Thymus (tissue), 11 donors: Measurements from ENCODE around the gene GET4. TPM values are rescaled to one million over a fixed set of nuclear protein-coding genes. Genes with fewer than 3 reads are reported as not detected.

Source experiments
- DNase-seq, 9 donors: peaks; one replicate each; pipeline ENCODE4 v3.0.0-alpha.2; 2013; ENCODE audit warnings: low spot score in 9 of 9, low read depth in 6 of 9, missing footprints in 1 of 9
- H3K27ac ChIP-seq, 2 donors: one replicate each; pipeline ENCODE4 v1.5.1; 2013; ENCODE audit warnings: control low read depth in 1 of 2, low read depth in 1 of 2, low read length in 1 of 2, mild to moderate bottlenecking in 1 of 2, moderate library complexity in 1 of 2
- H3K27me3 ChIP-seq, 2 donors: one replicate each; pipeline ENCODE4 v1.5.1; 2013; ENCODE audit warnings: low read length in 1 of 2; ENCODE audit not compliant: control insufficient read depth in 2 of 2, insufficient read depth in 1 of 2
- H3K36me3 ChIP-seq, 2 donors: one replicate each; pipeline ENCODE4 v1.5.1; 2013; ENCODE audit warnings: low read length in 1 of 2, mild to moderate bottlenecking in 1 of 2, moderate library complexity in 1 of 2; ENCODE audit not compliant: control insufficient read depth in 2 of 2, insufficient read depth in 2 of 2
- H3K4me1 ChIP-seq, 2 donors: one replicate each; pipeline ENCODE4 v1.5.1; 2013; ENCODE audit warnings: low read length in 2 of 2; ENCODE audit not compliant: control insufficient read depth in 2 of 2, insufficient read depth in 2 of 2
- H3K4me3 ChIP-seq, 2 donors: one replicate each; pipeline ENCODE4 v1.5.1; 2013; ENCODE audit warnings: low read length in 2 of 2, control low read depth in 1 of 2, mild to moderate bottlenecking in 1 of 2
- H3K9me3 ChIP-seq, 2 donors: one replicate each; pipeline ENCODE4 v1.5.1; 2013; ENCODE audit warnings: low read length in 1 of 2, mild to moderate bottlenecking in 1 of 2; ENCODE audit not compliant: control insufficient read depth in 2 of 2, insufficient read depth in 1 of 2
- WGBS: extraction: QIAGEN DNeasy Blood & Tissue Kit; methylation state at CpG from one replicate; pipeline ENCODE4 v1.1.7; 2013; 5-methylcytosine and 5-hydroxymethylcytosine counted together
- polyA plus RNA-seq: library from polyadenylated mRNA; stranded (reverse); fragments of 200-250 nt; gene quantifications from one replicate; pipeline ENCODE4 v1.2.3, GENCODE V29; 2013
- total RNA-seq: library from RNA; stranded (reverse); fragments of 120-200 nt; gene quantifications from one replicate; pipeline ENCODE4 v1.2.4, GENCODE V29; 2013
- donor health status: healthy.

Gene GET4
- total and polyA plus RNA-seq, 2 donors = 24.3 to 84.7 TPM

- H3K27me3 ChIP-seq = no peaks in the 10 kb centered on the region
- peak overlapping the region in 1 of 2 donors; percentile 31 for H3K27ac ChIP-seq
- no peak for DNase-seq
- H3K4me1 ChIP-seq = peaks cover 8 to 24% of the 10 kb centered on the region in 2 donors
- H3K36me3 ChIP-seq = peaks cover 4 to 19% of the 10 kb centered on the region in 2 donors
- WGBS = 97% methylated on average over 8 of the region's 8 CpGs
- no peaks in the 10 kb centered on the region for H3K9me3 ChIP-seq
- H3K4me3 ChIP-seq = no peak overlapping the region
Measured at GRCh38 chr7:833601-834258, 42.6 kb upstream of the GET4 start.

DNA sequence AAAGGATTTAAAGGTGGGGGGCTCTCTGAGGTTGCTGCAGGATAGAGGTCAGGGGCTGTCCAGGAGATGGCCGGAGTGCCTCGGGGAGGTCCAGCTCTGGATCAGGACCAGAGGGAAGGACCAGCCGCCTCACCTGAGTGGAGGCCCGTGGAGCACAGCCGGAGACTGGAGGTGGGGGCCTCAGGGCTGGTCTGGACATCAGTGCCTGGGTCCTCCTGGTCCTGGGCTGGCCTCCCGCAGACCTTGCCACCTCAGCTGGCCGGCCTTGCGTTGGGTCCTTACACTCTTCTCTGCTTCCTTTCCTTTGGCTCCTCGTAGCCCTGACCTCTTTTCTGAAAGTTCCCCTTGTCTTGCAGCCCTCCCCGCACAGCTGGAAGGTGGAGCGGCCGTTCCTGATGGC, 42.1 kb upstream of the GET4 start:
- 97% methylated on average over 12 of the region's 12 CpGs for WGBS
- Histone ChIP-seq H3K9me3 (no peaks in the 10 kb centered on the region), H3K27ac (no peak overlapping the region), H3K36me3 (peaks cover 9 to 25% of the 10 kb centered on the region in 2 donors), H3K27me3 (no peaks in the 10 kb centered on the region), H3K4me3 (no peak overlapping the region), H3K4me1 (peaks cover 8 to 24% of the 10 kb centered on the region in 2 donors)
- DNase-seq = no peak

DNA sequence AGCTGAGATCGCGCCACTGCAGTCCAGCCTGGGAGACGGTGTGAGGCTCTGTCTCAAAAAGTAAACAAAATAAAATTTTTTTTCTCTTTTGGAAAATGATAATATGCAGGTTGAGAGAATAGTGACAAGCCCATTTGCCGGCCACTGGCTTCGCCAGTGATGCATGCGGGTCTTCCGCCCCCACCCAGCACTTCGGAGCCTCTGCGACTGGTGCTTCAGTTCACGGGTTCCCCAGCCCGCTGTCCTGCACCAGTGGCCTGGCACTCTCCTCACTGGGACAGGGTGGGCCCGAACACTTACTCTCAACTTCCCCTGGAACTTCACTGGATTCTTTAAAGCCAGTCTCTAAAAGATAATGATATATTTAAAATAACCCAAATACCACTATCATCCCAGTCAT, 41.3 kb upstream of the GET4 start:
- DNase-seq = no peak

GRCh38 chr7:835485-836401, 40.6 kb upstream of the GET4 start:
- 71% methylated on average over 27 of the region's 27 CpGs for WGBS
- Histone ChIP-seq H3K9me3 (no peaks in the 10 kb centered on the region), H3K27ac (no peak overlapping the region), H3K4me1 (peaks cover 6 to 21% of the 10 kb centered on the region in 2 donors), H3K36me3 (peaks cover 17 to 32% of the 10 kb centered on the region in 2 donors), H3K27me3 (no peaks in the 10 kb centered on the region), H3K4me3 (no peak overlapping the region)
- no peak for DNase-seq

More for the DNA sequence above, 41.3 kb upstream of the GET4 start:
- Histone ChIP-seq H3K4me3 (no peak overlapping the region), H3K36me3 (peaks cover 14 to 28% of the 10 kb centered on the region in 2 donors), H3K27ac (no peak overlapping the region), H3K4me1 (peaks cover 8 to 24% of the 10 kb centered on the region in 2 donors), H3K27me3 (no peaks in the 10 kb centered on the region), H3K9me3 (no peaks in the 10 kb centered on the region)
- 93% methylated on average over 12 of the region's 12 CpGs for WGBS

DNA sequence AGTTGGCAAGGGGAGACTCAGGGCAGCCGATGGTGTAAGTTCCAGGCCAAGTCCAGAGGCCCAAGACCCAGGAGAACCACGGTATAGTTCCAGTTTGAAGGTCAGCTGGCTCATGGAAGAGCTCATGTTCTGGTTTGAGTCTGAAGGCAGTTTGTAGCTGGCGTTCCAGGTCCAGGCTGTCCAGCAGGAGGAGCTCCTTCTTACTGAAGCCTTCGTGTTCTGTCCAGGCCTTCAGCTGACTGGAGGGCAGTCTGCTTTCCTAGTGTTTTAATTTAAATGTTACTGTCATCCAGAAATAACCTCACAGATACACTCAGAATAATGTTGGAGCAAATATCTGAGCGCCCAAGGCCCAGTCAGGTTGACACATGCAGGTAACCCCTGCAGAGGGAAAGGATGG, 39.9 kb upstream of the GET4 start:
- peaks cover 6 to 19% of the 10 kb centered on the region in 2 donors for H3K4me1 ChIP-seq
- no peak for DNase-seq
- no peaks in the 10 kb centered on the region for H3K9me3 ChIP-seq
- H3K27me3 ChIP-seq = no peaks in the 10 kb centered on the region
- no peak overlapping the region for H3K27ac ChIP-seq
- peaks cover 17 to 32% of the 10 kb centered on the region in 2 donors for H3K36me3 ChIP-seq
- WGBS = 94% methylated on average over 5 of the region's 5 CpGs
- H3K4me3 ChIP-seq = no peak overlapping the region

DNA sequence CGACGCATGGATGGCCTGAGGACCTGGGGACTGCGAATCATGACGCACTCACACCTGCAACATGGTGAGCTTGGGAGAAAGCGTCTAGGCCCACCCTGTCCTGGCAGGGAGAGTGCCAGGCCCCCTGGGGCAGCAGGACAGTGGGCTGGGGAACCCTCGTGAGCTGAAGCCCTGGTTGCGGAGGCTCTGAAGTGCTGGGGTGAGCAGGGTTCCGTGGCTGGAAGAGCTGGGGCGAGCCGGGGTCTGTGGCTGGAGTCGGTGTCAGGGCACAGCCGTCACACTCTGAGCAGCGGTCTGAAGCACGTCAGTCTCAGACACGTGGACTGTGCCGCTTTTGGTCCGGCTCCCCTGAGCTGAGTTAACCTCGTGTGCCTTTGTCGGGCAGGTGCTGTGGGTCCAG, 39.4 kb upstream of the GET4 start:
- no peak for DNase-seq
- no peak overlapping the region for H3K27ac ChIP-seq
- no peak overlapping the region for H3K4me3 ChIP-seq
- peaks cover 5 to 17% of the 10 kb centered on the region in 2 donors for H3K4me1 ChIP-seq
- peaks cover 20 to 35% of the 10 kb centered on the region in 2 donors for H3K36me3 ChIP-seq
- WGBS = 95% methylated on average over 19 of the region's 19 CpGs
- no peaks in the 10 kb centered on the region for H3K27me3 ChIP-seq
- no peaks in the 10 kb centered on the region for H3K9me3 ChIP-seq

DNA sequence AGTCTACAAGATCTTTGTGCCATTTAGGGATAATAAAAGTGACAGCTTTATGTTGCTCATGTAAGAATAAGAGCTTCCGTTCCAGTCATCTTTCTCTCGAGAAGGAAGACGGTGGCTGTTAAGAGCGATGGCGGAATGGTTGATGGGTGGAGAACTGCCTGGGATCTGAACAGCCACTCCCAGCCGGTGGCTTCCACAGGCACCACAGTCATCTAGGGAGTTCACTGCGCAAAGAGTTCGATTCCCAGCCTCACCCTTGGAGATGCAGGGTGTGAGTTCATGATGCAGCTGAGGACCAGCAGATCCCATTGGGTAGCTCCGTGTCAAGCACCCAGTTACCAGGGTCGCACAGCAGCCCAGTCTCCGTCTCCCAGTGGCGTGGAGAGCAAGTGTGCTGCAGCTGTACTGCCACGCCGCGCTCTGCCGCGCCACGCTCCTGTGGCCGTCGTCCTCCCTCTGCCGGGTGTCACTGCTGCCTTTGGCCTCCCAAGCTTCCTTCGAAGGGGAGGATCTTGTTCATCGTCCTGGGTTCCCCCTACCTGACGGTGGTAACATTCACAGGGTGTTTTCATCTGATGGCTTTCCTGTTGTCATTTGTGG, 36.3 kb upstream of the GET4 start:
- DNase-seq = no peak
- 94% methylated on average over 24 of the region's 24 CpGs for WGBS
- H3K36me3 ChIP-seq = peaks cover 45 to 55% of the 10 kb centered on the region in 2 donors
- no peaks in the 10 kb centered on the region for H3K9me3 ChIP-seq
- H3K4me3 ChIP-seq = no peak overlapping the region
- peaks cover 0 to 7% of the 10 kb centered on the region in 2 donors for H3K4me1 ChIP-seq
- no peak overlapping the region for H3K27ac ChIP-seq
- H3K27me3 ChIP-seq = no peaks in the 10 kb centered on the region

GRCh38 chr7:841943-842342, 34.4 kb upstream of the GET4 start:
- H3K9me3 ChIP-seq = peaks cover under 1 to 5% of the 10 kb centered on the region in 2 donors
- no peaks in the 10 kb centered on the region for H3K4me1 ChIP-seq
- H3K36me3 ChIP-seq = peaks cover 43 to 50% of the 10 kb centered on the region in 2 donors
- no peak overlapping the region for H3K27ac ChIP-seq
- no peak overlapping the region for H3K4me3 ChIP-seq
- no peak for DNase-seq
- WGBS = 95% methylated on average over 16 of the region's 16 CpGs
- H3K27me3 ChIP-seq = no peaks in the 10 kb centered on the region
